ENCODE data around the gene ZNF107.

- TF ChIP-seq CTCF (conservative IDR thresholded peaks at IDR 0.05; ENCODE audit: low read length) = no peak
- TF ChIP-seq EZH2phosphoT487 (IDR thresholded peaks at IDR 0.05; ENCODE audit: borderline replicate concordance, low read depth, low read length) = no peak
These were observed 27.1 kb upstream of the ZNF107 start for GRCh38 chr7:64638822-64639221.

Measured in OCI-LY7 (cell line).